ENCODE data around the gene KCTD17.

Gene KCTD17

GRCh38 chr22:37016134-37016910, 35.2 kb upstream of the KCTD17 start:
- no peak for TF ChIP-seq CTCF (IDR thresholded peaks at IDR 0.05; ENCODE audit: low read depth, low read length)
- no peak for DNase-seq (ENCODE audit: extremely low read depth, low read depth)

GRCh38 chr22:37017356-37017755, 34.2 kb upstream of the KCTD17 start:
- no peak for DNase-seq (ENCODE audit: extremely low read depth, low read depth)
- TF ChIP-seq CTCF (IDR thresholded peaks at IDR 0.05; ENCODE audit: low read depth, low read length), result no peak

- no peak for DNase-seq (ENCODE audit: extremely low read depth, low read depth)
- TF ChIP-seq CTCF (IDR thresholded peaks at IDR 0.05; ENCODE audit: low read depth, low read length), result no peak
These were observed 33.3 kb upstream of the KCTD17 start for GRCh38 chr22:37018086-37018814.

- no peak for DNase-seq (ENCODE audit: extremely low read depth, low read depth)
- no peak for TF ChIP-seq CTCF (IDR thresholded peaks at IDR 0.05; ENCODE audit: low read depth, low read length)
These were observed 32.7 kb upstream of the KCTD17 start for GRCh38 chr22:37018815-37019308.

GRCh38 chr22:37019309-37020191, 32.0 kb upstream of the KCTD17 start, which contains the start of the genes MPST and TST:
Gene MPST, plus strand, starts transcription at chr22:37019742. Its CDS starts 95 bp downstream, at chr22:37019837.
Gene TST, minus strand, starts transcription at chr22:37019447. Its CDS starts 715 bp downstream, at chr22:37018732.
- TF ChIP-seq CTCF (IDR thresholded peaks at IDR 0.05; ENCODE audit: low read depth, low read length), result no peak; the same call in 1 of the 2 replicates

GRCh38 chr22:37020192-37020479, 31.4 kb upstream of the KCTD17 start:
- no peak for DNase-seq (ENCODE audit: extremely low read depth, low read depth)
- TF ChIP-seq CTCF (IDR thresholded peaks at IDR 0.05; ENCODE audit: low read depth, low read length), result no peak

More at GRCh38 chr22:37019309-37020191, 32.0 kb upstream of the KCTD17 start, which contains the start of the genes MPST and TST:
- no peak for DNase-seq (ENCODE audit: extremely low read depth, low read depth)

Data from AG09319 (cell line).